Measurements from ENCODE around the gene CAMKMT.

GRCh38 chr2:44798139-44798659 lies 436.5 kb downstream of the CAMKMT start:
- no peak for TF ChIP-seq CTCF (IDR thresholded peaks at IDR 0.05)
- no peak for TF ChIP-seq POLR2A (IDR thresholded peaks at IDR 0.05)
